BJ (cell line): ENCODE results near the gene SLX4. TPM values are rescaled to one million over a fixed set of nuclear protein-coding genes. Genes with fewer than 3 reads are reported as not detected.

Experiments
- CTCF ChIA-PET: fragments of 350-600 bp; formaldehyde crosslinking; extraction: SDS; loops from one replicate; lab custom pipeline; 2021; ENCODE audit warnings: antibody characterized with exemption, inconsistent platforms; lab: Yijun Ruan, JAX
- POLR2A ChIA-PET: fragments of 300-600 bp; sonication (Branson Sonifier 250); formaldehyde crosslinking; extraction: SDS; loops from one replicate; lab custom pipeline; 2021; ENCODE audit warnings: antibody characterized with exemption; lab: Charles Lee
- DNase-seq: peaks from one replicate; pipeline ENCODE4 v3.0.0-alpha.2; 2011; ENCODE audit warnings: low read depth
- H3K27me3 ChIP-seq: 2 replicates; pipeline ENCODE4 v1.6.0; 2011; ENCODE audit warnings: low read length; ENCODE audit not compliant: control insufficient read depth, insufficient read depth
- H3K36me3 ChIP-seq: 2 replicates; pipeline ENCODE4 v1.5.1; 2011; ENCODE audit warnings: low read length; ENCODE audit not compliant: control insufficient read depth, insufficient read depth
- H3K4me3 ChIP-seq: 2 replicates; pipeline ENCODE4 v1.5.1; 2011; ENCODE audit warnings: low read depth, mild to moderate bottlenecking, control low read depth, low read length
- polyA plus RNA-seq: library from polyadenylated mRNA; depleted of rRNA; stranded (reverse); fragments of >200 nt; gene quantifications from 2 replicates; pipeline ENCODE4 v1.2.3, GENCODE V29; 2011
- TF ChIP-seq, protein P1 (sequence below): IDR thresholded peaks from 2 replicates; pipeline ENCODE4 v1.5.1; 2011; ENCODE audit warnings: low read depth, mild to moderate bottlenecking, control low read depth, inconsistent platforms, low read length, moderate library complexity; ENCODE audit not compliant: insufficient read depth

The SLX4 gene
- polyA plus RNA-seq, 1 experiment = 0.92 TPM

GRCh38 chr16:3589441-3589921 lies 21.9 kb downstream of the SLX4 start:
- Histone ChIP-seq H3K27me3 (no peaks in the 10 kb centered on the region), H3K36me3 (0 out of 2 replicates have a peak, but pooled peaks cover 1% of the 10 kb centered on the region), H3K4me3 (no peak overlapping the region)
- CTCF ChIA-PET = no interaction called here
- TF ChIP-seq, protein P1, sequence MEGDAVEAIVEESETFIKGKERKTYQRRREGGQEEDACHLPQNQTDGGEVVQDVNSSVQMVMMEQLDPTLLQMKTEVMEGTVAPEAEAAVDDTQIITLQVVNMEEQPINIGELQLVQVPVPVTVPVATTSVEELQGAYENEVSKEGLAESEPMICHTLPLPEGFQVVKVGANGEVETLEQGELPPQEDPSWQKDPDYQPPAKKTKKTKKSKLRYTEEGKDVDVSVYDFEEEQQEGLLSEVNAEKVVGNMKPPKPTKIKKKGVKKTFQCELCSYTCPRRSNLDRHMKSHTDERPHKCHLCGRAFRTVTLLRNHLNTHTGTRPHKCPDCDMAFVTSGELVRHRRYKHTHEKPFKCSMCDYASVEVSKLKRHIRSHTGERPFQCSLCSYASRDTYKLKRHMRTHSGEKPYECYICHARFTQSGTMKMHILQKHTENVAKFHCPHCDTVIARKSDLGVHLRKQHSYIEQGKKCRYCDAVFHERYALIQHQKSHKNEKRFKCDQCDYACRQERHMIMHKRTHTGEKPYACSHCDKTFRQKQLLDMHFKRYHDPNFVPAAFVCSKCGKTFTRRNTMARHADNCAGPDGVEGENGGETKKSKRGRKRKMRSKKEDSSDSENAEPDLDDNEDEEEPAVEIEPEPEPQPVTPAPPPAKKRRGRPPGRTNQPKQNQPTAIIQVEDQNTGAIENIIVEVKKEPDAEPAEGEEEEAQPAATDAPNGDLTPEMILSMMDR = no peak
- DNase-seq = no peak
- POLR2A ChIA-PET = no interaction called here

DNA sequence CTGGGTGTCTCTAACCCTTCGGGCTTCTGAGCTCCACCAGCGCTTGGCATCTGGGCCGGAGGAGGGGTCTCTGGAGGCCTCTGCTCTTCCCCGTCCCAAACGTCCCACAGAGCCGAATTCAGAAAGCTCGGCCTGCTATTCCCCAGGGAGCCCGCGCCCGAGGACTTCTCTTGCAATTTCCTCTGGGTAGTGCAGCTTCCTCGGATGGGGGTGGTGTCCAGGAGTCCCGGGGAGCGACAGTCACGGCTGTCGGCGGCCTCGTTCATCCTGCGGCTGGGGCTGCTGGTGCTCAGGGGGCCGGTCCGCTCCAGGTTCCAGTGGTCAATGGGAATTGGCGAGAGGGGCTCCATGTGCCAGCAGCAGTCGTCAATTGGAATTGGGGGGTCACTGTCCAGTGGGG lies 22.4 kb downstream of the SLX4 start:
- H3K4me3 ChIP-seq = no peak overlapping the region
- H3K36me3 ChIP-seq = 0 out of 2 replicates have a peak, but pooled peaks cover 1% of the 10 kb centered on the region
- H3K27me3 ChIP-seq = no peaks in the 10 kb centered on the region
- ChIA-PET POLR2A (no interaction called here), CTCF (no interaction called here)
- DNase-seq = no peak
- TF ChIP-seq, protein P1 = no peak

DNA sequence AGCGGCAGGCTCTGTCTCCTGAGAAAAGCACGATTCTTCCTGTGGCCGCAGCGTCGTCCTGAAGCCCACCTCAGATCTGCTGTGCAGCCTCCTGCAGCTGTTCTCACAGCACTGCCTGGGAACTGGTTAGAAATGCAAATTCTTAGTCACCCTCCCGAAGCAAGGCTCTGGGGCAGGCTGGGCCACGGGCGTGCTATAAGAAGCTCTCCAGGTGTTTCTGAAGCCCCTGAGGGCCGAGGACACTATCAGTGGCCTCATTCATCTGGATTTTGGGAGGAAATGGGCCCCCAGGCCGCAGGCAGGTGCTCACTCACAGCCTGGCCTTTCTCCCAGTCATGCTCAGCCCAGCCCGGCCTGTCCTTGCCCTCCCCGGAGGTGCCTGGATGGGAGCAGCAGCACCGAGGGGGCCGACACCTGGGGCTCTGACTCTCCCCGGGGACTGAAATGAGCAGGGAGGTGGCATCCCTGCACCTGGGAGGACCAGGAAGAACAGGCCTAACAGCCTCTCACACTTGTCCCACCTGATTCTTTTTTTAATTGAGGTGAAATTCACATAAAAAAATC lies 23.8 kb downstream of the SLX4 start:
- H3K4me3 ChIP-seq = no peak overlapping the region
- peaks cover 4% of the 10 kb centered on the region; the same call in 1 of the 2 replicates for H3K36me3 ChIP-seq
- TF ChIP-seq, protein P1 = no peak
- no peaks in the 10 kb centered on the region for H3K27me3 ChIP-seq
- ChIA-PET CTCF (no interaction called here), POLR2A (interaction anchor here (0.5 kb wide), 1 partner anchor 685 kb away, joined by 3 read pairs; the partner anchor contains the start of gene TFAP4)
- no peak for DNase-seq

GRCh38 chr16:3584412-3584811 lies 27.0 kb downstream of the SLX4 start:
- Histone ChIP-seq H3K27me3 (no peaks in the 10 kb centered on the region), H3K36me3 (peaks cover 5% of the 10 kb centered on the region; the same call in 1 of the 2 replicates), H3K4me3 (no peak overlapping the region)
- ChIA-PET POLR2A (no interaction called here), CTCF (no interaction called here)
- DNase-seq = no peak
- TF ChIP-seq, protein P1 = no peak

- POLR2A ChIA-PET = no interaction called here
- CTCF ChIA-PET = no interaction called here
- no peak for DNase-seq
These were observed 27.9 kb downstream of the SLX4 start for GRCh38 chr16:3583303-3584038.

More at GRCh38 chr16:3583303-3584038, 27.9 kb downstream of the SLX4 start:
- peaks cover 5% of the 10 kb centered on the region; the same call in 1 of the 2 replicates for H3K36me3 ChIP-seq
- no peak overlapping the region for H3K4me3 ChIP-seq
- TF ChIP-seq, protein P1 = no peak
- H3K27me3 ChIP-seq = no peaks in the 10 kb centered on the region
